ENCODE results near the gene ITGA8. TPM values are rescaled to one million over a fixed set of nuclear protein-coding genes. Genes with fewer than 3 reads are reported as not detected.

Gene ITGA8
- total RNA-seq, 1 experiment from 2014 or later: 0.02 TPM

DNA sequence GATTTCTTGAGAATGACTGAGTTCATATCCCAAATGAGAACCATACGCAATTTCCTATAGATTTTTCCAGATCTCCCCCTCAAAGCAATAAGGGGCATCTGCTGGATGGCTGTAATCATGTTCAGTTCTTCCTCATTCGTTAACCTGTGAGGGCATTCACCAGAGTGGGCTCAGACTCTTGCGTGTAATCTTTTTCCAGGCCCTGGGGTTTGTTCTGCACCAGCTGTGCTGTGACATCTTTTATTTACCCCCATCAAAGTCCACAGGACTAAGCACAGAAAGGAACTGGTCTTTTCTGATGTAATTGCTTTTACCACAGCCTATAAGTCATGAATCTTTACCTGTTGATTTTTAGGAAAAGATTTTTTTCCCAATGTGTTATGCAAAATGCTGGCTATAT is 27.9 kb upstream of the ITGA8 start:
- Histone ChIP-seq H3K4me1 (ENCODE audit: control insufficient read depth in 1 of 2, insufficient read depth in 2 of 2, low read length in 2 of 2) (no peaks in the 10 kb centered on the region), H3K79me2 (ENCODE audit: insufficient read depth, low read length) (no peaks in the 10 kb centered on the region), H3K27me3 (ENCODE audit: insufficient read depth, low read length) (no peaks in the 10 kb centered on the region; the same call in 1 of the 2 replicates), H4K20me1 (ENCODE audit: insufficient read depth) (no peaks in the 10 kb centered on the region), H3K36me3 (ENCODE audit: control insufficient read depth in 1 of 2, insufficient read depth in 2 of 2, low read length in 2 of 2) (no peaks in the 10 kb centered on the region), H3K9me2 (ENCODE audit: insufficient read depth) (no peaks in the 10 kb centered on the region), H3K4me2 (ENCODE audit: low read length) (no peak overlapping the region), H2AFZ (ENCODE audit: low read depth, low read length, poor library complexity, severe bottlenecking) (no peak overlapping the region), H3K27ac (ENCODE audit: low read depth, low read length) (no peak overlapping the region), H3K4me3 (replicated peaks in 1 of 2; ENCODE audit: low read depth in 1 of 2, low read length in 2 of 2) (no peak overlapping the region), H3K9ac (ENCODE audit: low read length) (no peak overlapping the region), H3K9me3 (ENCODE audit: control insufficient read depth in 1 of 2, insufficient read depth in 1 of 2, low read depth in 1 of 2, low read length in 2 of 2) (no peaks in the 10 kb centered on the region)
- ChIA-PET RAD21 (ENCODE audit: low non-redundant PET in 1 of 2, low total read pairs in 2 of 2, uncharacterized antibody in 2 of 2, unreplicated experiment in 2 of 2) (no interaction called here), CTCF (no interaction called here), POLR2A (no interaction called here)
- TF ChIP-seq POLR2AphosphoS5 (IDR thresholded peaks at IDR 0.05; ENCODE audit: low read depth, low read length) (no peak), ELF1 (IDR thresholded peaks at IDR 0.05; ENCODE audit: borderline replicate concordance, low read depth) (no peak), FOSL1 (IDR thresholded peaks at IDR 0.05; ENCODE audit: low read depth) (no peak), ZNF274 (IDR thresholded peaks at IDR 0.05; ENCODE audit: low read depth, low read length) (no peak), EZH2 (IDR thresholded peaks at IDR 0.05) (no peak), CBX3 (IDR thresholded peaks at IDR 0.05; ENCODE audit: low read depth) (no peak), SP1 (IDR thresholded peaks at IDR 0.05; ENCODE audit: low read depth) (no peak), CTCF (IDR thresholded peaks at IDR 0.05 in 2 of 3, conservative IDR thresholded peaks at IDR 0.05 in 1 of 3; ENCODE audit: borderline replicate concordance in 1 of 3, insufficient read depth in 1 of 3, low read depth in 2 of 3, low read length in 2 of 3) (no peak), RAD21 (IDR thresholded peaks at IDR 0.05; ENCODE audit: low read depth) (no peak)
- ATAC-seq (no peak), DNase-seq (ENCODE audit: low read depth, low spot score) (no peak)
- intact Hi-C loops (cut with micrococcal nuclease): no loop called here
- BruUV-seq (replicated peaks): no TSS peak

DNA sequence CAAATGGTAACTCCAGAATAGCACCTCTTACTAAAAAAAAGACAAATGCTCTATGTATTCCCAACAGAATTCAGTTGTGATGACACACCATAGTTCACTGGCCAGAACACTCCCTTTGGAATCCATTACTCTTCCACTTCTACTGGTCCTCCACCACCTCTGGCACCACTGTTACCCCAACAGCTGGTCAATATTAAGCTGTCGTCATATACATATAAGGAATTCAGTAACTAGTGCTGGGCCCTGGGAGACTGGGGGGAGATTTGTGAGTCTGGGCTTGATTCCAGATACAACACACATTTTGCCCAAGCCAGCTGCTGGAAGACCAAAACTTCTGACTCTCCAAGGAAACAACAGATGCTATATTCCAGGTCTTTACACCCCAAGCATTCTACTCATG is 26.0 kb upstream of the ITGA8 start:
- ATAC-seq (no peak), DNase-seq (ENCODE audit: low read depth, low spot score) (no peak)
- RAD21 ChIA-PET (ENCODE audit: low non-redundant PET in 1 of 2, low total read pairs in 2 of 2, uncharacterized antibody in 2 of 2, unreplicated experiment in 2 of 2): no interaction called here
- H3K9me3 ChIP-seq (ENCODE audit: control insufficient read depth in 1 of 2, insufficient read depth in 1 of 2, low read depth in 1 of 2, low read length in 2 of 2): no peaks in the 10 kb centered on the region
- POLR2A ChIA-PET: no interaction called here
- H2AFZ ChIP-seq (ENCODE audit: low read depth, low read length, poor library complexity, severe bottlenecking): no peak overlapping the region
- no peaks in the 10 kb centered on the region for H3K4me1 ChIP-seq (ENCODE audit: control insufficient read depth in 1 of 2, insufficient read depth in 2 of 2, low read length in 2 of 2)
- no peak overlapping the region for H3K9ac ChIP-seq (ENCODE audit: low read length)
- no TSS peak for BruUV-seq (replicated peaks)
- no peak overlapping the region for H3K4me3 ChIP-seq (replicated peaks in 1 of 2; ENCODE audit: low read depth in 1 of 2, low read length in 2 of 2)
- CTCF ChIA-PET: no interaction called here
- no peaks in the 10 kb centered on the region for H3K79me2 ChIP-seq (ENCODE audit: insufficient read depth, low read length)
- H3K36me3 ChIP-seq (ENCODE audit: control insufficient read depth in 1 of 2, insufficient read depth in 2 of 2, low read length in 2 of 2): no peaks in the 10 kb centered on the region
- H3K4me2 ChIP-seq (ENCODE audit: low read length): no peak overlapping the region
- H4K20me1 ChIP-seq (ENCODE audit: insufficient read depth): no peaks in the 10 kb centered on the region
- intact Hi-C loops (cut with micrococcal nuclease): loop anchor here (2.0 kb wide), 1 partner anchor 311 kb away; no protein-coding TSS in a partner anchor
- no peak overlapping the region for H3K27ac ChIP-seq (ENCODE audit: low read depth, low read length)
- H3K27me3 ChIP-seq (ENCODE audit: insufficient read depth, low read length): no peaks in the 10 kb centered on the region; the same call in 1 of the 2 replicates
- H3K9me2 ChIP-seq (ENCODE audit: insufficient read depth): no peaks in the 10 kb centered on the region
- TF ChIP-seq ZNF274 (IDR thresholded peaks at IDR 0.05; ENCODE audit: low read depth, low read length) (no peak), JUND (IDR thresholded peaks at IDR 0.05) (no peak), SP1 (IDR thresholded peaks at IDR 0.05; ENCODE audit: low read depth) (no peak), SRF (IDR thresholded peaks at IDR 0.05; ENCODE audit: low read depth) (no peak), POLR2AphosphoS5 (IDR thresholded peaks at IDR 0.05; ENCODE audit: low read depth, low read length) (no peak), SIN3A (IDR thresholded peaks at IDR 0.05; ENCODE audit: low read depth) (no peak), POLR2A (IDR thresholded peaks at IDR 0.05; ENCODE audit: borderline replicate concordance, extremely low read depth, insufficient read depth, insufficient read length) (no peak), REST (IDR thresholded peaks at IDR 0.05; ENCODE audit: low read depth) (no peak), CTCF (IDR thresholded peaks at IDR 0.05 in 2 of 3, conservative IDR thresholded peaks at IDR 0.05 in 1 of 3; ENCODE audit: borderline replicate concordance in 1 of 3, insufficient read depth in 1 of 3, low read depth in 2 of 3, low read length in 2 of 3) (no peak)
